AG08396 (cell line): Measurements from ENCODE around the gene NOS1AP.

Experiments used
- DNase-seq: peaks from one replicate; pipeline ENCODE4 v3.0.0; 2012; ENCODE audit warnings: low spot score, mixed read lengths

The NOS1AP gene

GRCh38 chr1:162138599-162139181, 69.2 kb downstream of the NOS1AP start:
- DNase-seq: no peak

- DNase-seq: no peak
Observed at GRCh38 chr1:162139211-162139610, 69.7 kb downstream of the NOS1AP start.

- peak; percentile 27 for DNase-seq
Observed at GRCh38 chr1:162141281-162142054, 72.0 kb downstream of the NOS1AP start.

GRCh38 chr1:162142968-162143367, 73.5 kb downstream of the NOS1AP start:
- no peak for DNase-seq

- DNase-seq: no peak
Observed at GRCh38 chr1:162144268-162144667, 74.8 kb downstream of the NOS1AP start.

- no peak for DNase-seq
Observed at GRCh38 chr1:162144853-162145252, 75.4 kb downstream of the NOS1AP start.

- DNase-seq: no peak
Observed at GRCh38 chr1:162145280-162145965, 75.9 kb downstream of the NOS1AP start.

- DNase-seq: no peak
Observed at GRCh38 chr1:162145966-162146696, 76.6 kb downstream of the NOS1AP start.

GRCh38 chr1:162147760-162148159, 78.3 kb downstream of the NOS1AP start:
- no peak for DNase-seq

GRCh38 chr1:162150112-162150511, 80.6 kb downstream of the NOS1AP start:
- DNase-seq: no peak

- DNase-seq: no peak
Observed at GRCh38 chr1:162151900-162152829, 82.7 kb downstream of the NOS1AP start.

GRCh38 chr1:162153374-162153773, 83.9 kb downstream of the NOS1AP start:
- no peak for DNase-seq

GRCh38 chr1:162157469-162157868, 88.0 kb downstream of the NOS1AP start:
- no peak for DNase-seq

GRCh38 chr1:162158624-162159271, 89.3 kb downstream of the NOS1AP start:
- no peak for DNase-seq

GRCh38 chr1:162159515-162159914, 90.0 kb downstream of the NOS1AP start:
- DNase-seq: no peak

- no peak for DNase-seq
Observed at GRCh38 chr1:162161916-162162550, 92.5 kb downstream of the NOS1AP start.

- DNase-seq: no peak
Observed at GRCh38 chr1:162165528-162165927, 96.0 kb downstream of the NOS1AP start.

- DNase-seq: no peak
Observed at GRCh38 chr1:162166917-162167615, 97.6 kb downstream of the NOS1AP start.

- no peak for DNase-seq
Observed at GRCh38 chr1:162168261-162168660, 98.8 kb downstream of the NOS1AP start.
